WTC11 (cell line): ENCODE data around the gene GNAI3. TPM values are rescaled to one million over a fixed set of nuclear protein-coding genes. Genes with fewer than 3 reads are reported as not detected.

Experiments
- ATAC-seq: fragments of 200-7000 bp; cut with Tn5 transposase; 2 replicates; pipeline ENCODE4 v1.10.0; 2021; ENCODE audit warnings: mild to moderate bottlenecking, moderate library complexity
- CTCF ChIA-PET: fragments of 300-600 bp; sonication (Branson Sonifier 250); formaldehyde crosslinking; loops from one replicate; lab custom pipeline; 2021; ENCODE audit warnings: antibody characterized with exemption; lab: Charles Lee
- POLR2A ChIA-PET: fragments of 350-600 bp; sonication (Branson Sonifier 250); formaldehyde crosslinking; loops from one replicate; lab custom pipeline; 2021; ENCODE audit warnings: antibody characterized with exemption; lab: Charles Lee
- DNase-seq: peaks from one replicate; pipeline ENCODE4 v3.0.0; 2021; ENCODE audit warnings: low spot score
- H3K27ac Mint-ChIP-seq: 2 replicates; pipeline ENCODE4 v1.8.0; 2021; ENCODE audit warnings: mixed read lengths
- H3K27me3 Mint-ChIP-seq: 2 replicates; pipeline ENCODE4 v1.8.0; 2021; ENCODE audit warnings: low read depth, mild to moderate bottlenecking, moderate library complexity, mixed read lengths
- H3K36me3 Mint-ChIP-seq: 2 replicates; pipeline ENCODE4 v1.8.0; 2021; ENCODE audit warnings: mixed read lengths
- H3K4me1 Mint-ChIP-seq: 2 replicates; pipeline ENCODE4 v1.8.0; 2022; ENCODE audit warnings: mixed read lengths
- H3K4me3 Mint-ChIP-seq: 2 replicates; pipeline ENCODE4 v1.8.0; 2021; ENCODE audit warnings: mild to moderate bottlenecking, moderate library complexity, mixed read lengths
- H3K9me3 Mint-ChIP-seq: 2 replicates; pipeline ENCODE4 v1.8.0; 2021; ENCODE audit warnings: mixed read lengths
- ATF3 ChIP-seq: sonication (generic); formaldehyde crosslinking; conservative IDR thresholded peaks from 2 replicates; pipeline ENCODE4 v1.8.1; 2022; ENCODE audit warnings: mild to moderate bottlenecking, missing genetic modification reagents
- CREB1 ChIP-seq: sonication (generic); formaldehyde crosslinking; IDR thresholded peaks from 2 replicates; pipeline ENCODE4 v1.8.0; 2023; ENCODE audit warnings: mild to moderate bottlenecking, missing genetic modification reagents
- E2F5 ChIP-seq: sonication (generic); formaldehyde crosslinking; IDR thresholded peaks from 2 replicates; pipeline ENCODE4 v1.8.1; 2022; ENCODE audit warnings: mild to moderate bottlenecking, moderate library complexity, missing genetic modification reagents
- ELF4 ChIP-seq: sonication (generic); formaldehyde crosslinking; IDR thresholded peaks from 2 replicates; pipeline ENCODE4 v1.8.1; 2022; ENCODE audit warnings: low read depth, mild to moderate bottlenecking, moderate library complexity, missing genetic modification reagents
- ERG ChIP-seq: fragments of 250-450 bp; sonication (Bioruptor Pico); IDR thresholded peaks from 2 replicates; pipeline ENCODE4 v1.8.0; 2021; ENCODE audit warnings: mild to moderate bottlenecking
- FOXJ3 ChIP-seq: sonication (generic); formaldehyde crosslinking; IDR thresholded peaks from 2 replicates; pipeline ENCODE4 v1.9.0; 2021; ENCODE audit warnings: missing genetic modification reagents, mild to moderate bottlenecking, borderline replicate concordance
- JUN ChIP-seq: sonication (generic); formaldehyde crosslinking; IDR thresholded peaks from 2 replicates; pipeline ENCODE4 v1.8.0; 2023; ENCODE audit warnings: mild to moderate bottlenecking, missing genetic modification reagents
- MLX ChIP-seq: sonication (generic); formaldehyde crosslinking; IDR thresholded peaks from 2 replicates; pipeline ENCODE4 v1.8.1; 2023; ENCODE audit warnings: mild to moderate bottlenecking, missing genetic modification reagents, moderate library complexity
- MXD4 ChIP-seq: fragments of 250-450 bp; sonication (Bioruptor Pico); IDR thresholded peaks from 2 replicates; pipeline ENCODE4 v1.8.0; 2021; ENCODE audit warnings: mild to moderate bottlenecking, moderate library complexity, borderline replicate concordance
- NFYB ChIP-seq: sonication (generic); formaldehyde crosslinking; conservative IDR thresholded peaks from 2 replicates; pipeline ENCODE4 v1.8.0; 2022; ENCODE audit warnings: low read depth, missing genetic modification reagents
- OVOL2 ChIP-seq: fragments of 250-450 bp; sonication (Bioruptor Pico); IDR thresholded peaks from 2 replicates; pipeline ENCODE4 v1.9.0; 2021; ENCODE audit warnings: mild to moderate bottlenecking, borderline replicate concordance
- PRDM15 ChIP-seq: sonication (generic); formaldehyde crosslinking; IDR thresholded peaks from 2 replicates; pipeline ENCODE4 v1.8.0; 2022; ENCODE audit warnings: missing genetic modification reagents
- PRRX2 ChIP-seq: fragments of 250-450 bp; sonication (Bioruptor Pico); IDR thresholded peaks from 2 replicates; pipeline ENCODE4 v1.8.0; 2021; ENCODE audit warnings: mild to moderate bottlenecking
- TCF7 ChIP-seq: sonication (generic); formaldehyde crosslinking; IDR thresholded peaks from 2 replicates; pipeline ENCODE4 v1.8.0; 2022; ENCODE audit warnings: mild to moderate bottlenecking, low read depth, missing genetic modification reagents, moderate library complexity
- TEAD1 ChIP-seq: sonication (generic); formaldehyde crosslinking; IDR thresholded peaks from 2 replicates; pipeline ENCODE4 v1.8.0; 2022; ENCODE audit warnings: mild to moderate bottlenecking, missing genetic modification reagents
- ZNF219 ChIP-seq: sonication (generic); formaldehyde crosslinking; IDR thresholded peaks from 2 replicates; pipeline ENCODE4 v1.8.0; 2023; ENCODE audit warnings: missing genetic modification reagents, mild to moderate bottlenecking, borderline replicate concordance
- ZNF416 ChIP-seq: fragments of 250-450 bp; sonication (Bioruptor Pico); IDR thresholded peaks from 2 replicates; pipeline ENCODE4 v1.9.0; 2021; ENCODE audit warnings: mild to moderate bottlenecking, inconsistent platforms
- ZNF671 ChIP-seq: fragments of 250-450 bp; sonication (Bioruptor Pico); IDR thresholded peaks from 2 replicates; pipeline ENCODE4 v1.8.0; 2021; ENCODE audit warnings: mild to moderate bottlenecking
- total RNA-seq: library from RNA; stranded (reverse); gene quantifications from 3 replicates; pipeline ENCODE4 v1.2.3, GENCODE V29; 2021

GNAI3 gene
- total RNA-seq, 1 experiment from 2014 or later = 7.2 TPM

GRCh38 chr1:109627692-109628399, 79.4 kb downstream of the GNAI3 start:
- DNase-seq (no peak), ATAC-seq (no peak)
- Mint-ChIP-seq H3K9me3 (no peaks in the 10 kb centered on the region), H3K27me3 (no peaks in the 10 kb centered on the region), H3K4me1 (peaks cover 11% of the 10 kb centered on the region; the same call in 1 of the 2 replicates), H3K4me3 (no peak overlapping the region), H3K27ac (no peak overlapping the region), H3K36me3 (peaks cover 30% of the 10 kb centered on the region)
- ChIA-PET POLR2A (no interaction called here), CTCF (interaction anchor here (0.5 to 4.6 kb wide), 3 partner anchors 12 to 28 kb away, joined by 3 to 80 read pairs (median 4); partner anchors contain the start of gene GSTM4)
- TF ChIP-seq PRRX2 (CRISPR knock-in tag) = no peak

- POLR2A ChIA-PET = no interaction called here
- H3K27ac Mint-ChIP-seq = no peak overlapping the region
These were observed 80.3 kb downstream of the GNAI3 start for GRCh38 chr1:109628540-109629321.

More at GRCh38 chr1:109628540-109629321, 80.3 kb downstream of the GNAI3 start:
- no peak for DNase-seq
- peaks cover 30% of the 10 kb centered on the region for H3K36me3 Mint-ChIP-seq
- TF ChIP-seq MXD4 (CRISPR knock-in tag) (no peak), FOXJ3 (no peak), MLX (CRISPR knock-in tag) (no peak), OVOL2 (CRISPR knock-in tag) (no peak), PRDM15 (CRISPR knock-in tag) (no peak), ZNF416 (CRISPR knock-in tag) (no peak), TEAD1 (CRISPR knock-in tag) (no peak), ZNF219 (no peak), ATF3 (CRISPR knock-in tag) (no peak), E2F5 (no peak), ERG (CRISPR knock-in tag) (no peak), CREB1 (CRISPR knock-in tag) (no peak), TCF7 (CRISPR knock-in tag) (no peak), ZNF671 (CRISPR knock-in tag) (no peak), ELF4 (no peak), NFYB (CRISPR knock-in tag) (no peak), JUN (no peak)
- no peaks in the 10 kb centered on the region for H3K9me3 Mint-ChIP-seq
- ATAC-seq = no peak
- no peak overlapping the region for H3K4me3 Mint-ChIP-seq
- CTCF ChIA-PET = interaction anchor here (0.5 to 4.6 kb wide), 6 partner anchors 9 to 82 kb away, joined by 4 to 80 read pairs (median 18); partner anchors contain the start of genes AMPD2, GNAT2 and GSTM4
- H3K27me3 Mint-ChIP-seq = no peaks in the 10 kb centered on the region
- peaks cover 9% of the 10 kb centered on the region; the same call in 1 of the 2 replicates for H3K4me1 Mint-ChIP-seq
